Measurements from ENCODE around the gene ELMOD1.

ELMOD1 gene

DNA sequence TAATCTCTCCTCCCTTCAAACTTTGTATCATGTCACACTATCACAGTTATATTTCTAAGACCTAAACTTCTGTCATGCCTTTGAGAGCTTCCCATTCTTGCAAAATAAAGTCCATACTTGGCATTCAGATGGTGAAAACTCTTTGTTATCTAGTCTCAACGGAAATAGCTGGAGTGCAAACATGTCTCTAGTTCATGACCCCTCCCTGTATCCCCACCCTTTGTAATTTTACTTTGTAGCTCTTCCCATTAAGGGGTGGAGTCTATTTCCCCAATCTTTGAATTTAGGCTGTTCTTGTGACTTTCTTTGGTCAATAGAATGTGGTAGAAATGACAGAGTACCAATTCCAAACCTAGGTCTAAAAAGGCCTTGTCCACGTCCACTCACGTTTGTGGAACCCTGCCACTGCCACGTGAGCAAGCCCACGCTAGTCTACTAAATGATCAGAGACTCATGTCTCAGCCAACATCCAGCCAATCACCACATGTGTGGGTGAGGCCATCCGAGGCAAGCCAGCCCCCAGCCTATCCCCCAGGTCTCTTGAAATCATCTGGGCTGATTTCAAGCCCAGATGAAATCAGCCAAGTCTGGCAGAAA is 97.5 kb downstream of the ELMOD1 start:
- no peak for DNase-seq (ENCODE audit: low read depth)

DNA sequence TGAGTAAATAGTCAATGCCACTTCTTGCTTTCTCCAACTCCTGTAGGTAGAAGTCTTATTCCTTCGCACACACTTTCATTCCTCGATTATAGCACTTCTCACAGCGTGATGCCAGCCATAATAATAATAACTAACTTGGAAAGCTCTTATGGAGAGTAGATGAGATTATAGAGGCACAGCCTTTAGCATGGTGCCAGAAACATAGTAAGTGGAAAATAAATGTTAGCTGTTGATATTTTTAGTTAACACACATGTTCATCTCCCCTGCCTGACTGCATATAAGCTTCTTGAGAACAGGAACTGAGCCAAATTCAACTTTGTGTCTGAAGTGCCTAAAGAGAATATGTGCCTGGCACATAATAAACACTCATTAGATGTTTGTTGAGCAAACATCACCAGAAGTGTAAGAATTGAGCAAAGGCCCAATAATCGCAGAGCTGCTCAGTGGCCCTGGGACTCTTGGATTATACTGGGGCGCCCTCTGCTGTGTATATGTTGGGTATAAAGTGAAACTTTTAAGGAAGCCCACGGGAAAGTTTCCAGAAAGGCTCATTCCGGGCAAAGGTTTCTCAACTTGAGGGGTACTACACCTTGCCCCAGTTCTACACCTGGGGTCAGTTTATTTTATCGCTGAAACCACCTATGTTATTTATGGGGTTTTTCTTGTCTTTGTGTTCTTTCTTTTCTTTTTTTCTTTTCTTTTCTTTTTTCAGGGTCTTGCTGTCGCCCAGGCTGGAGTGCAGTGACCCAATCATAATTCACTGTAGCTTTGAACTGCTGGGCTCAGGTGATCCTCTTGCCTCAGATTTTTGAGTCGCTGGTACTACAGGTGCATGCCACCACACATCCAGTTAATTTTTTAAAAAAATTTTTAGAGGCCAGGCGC is 98.6 kb downstream of the ELMOD1 start:
- DNase-seq (ENCODE audit: low read depth), result peak; percentile 20

DNA sequence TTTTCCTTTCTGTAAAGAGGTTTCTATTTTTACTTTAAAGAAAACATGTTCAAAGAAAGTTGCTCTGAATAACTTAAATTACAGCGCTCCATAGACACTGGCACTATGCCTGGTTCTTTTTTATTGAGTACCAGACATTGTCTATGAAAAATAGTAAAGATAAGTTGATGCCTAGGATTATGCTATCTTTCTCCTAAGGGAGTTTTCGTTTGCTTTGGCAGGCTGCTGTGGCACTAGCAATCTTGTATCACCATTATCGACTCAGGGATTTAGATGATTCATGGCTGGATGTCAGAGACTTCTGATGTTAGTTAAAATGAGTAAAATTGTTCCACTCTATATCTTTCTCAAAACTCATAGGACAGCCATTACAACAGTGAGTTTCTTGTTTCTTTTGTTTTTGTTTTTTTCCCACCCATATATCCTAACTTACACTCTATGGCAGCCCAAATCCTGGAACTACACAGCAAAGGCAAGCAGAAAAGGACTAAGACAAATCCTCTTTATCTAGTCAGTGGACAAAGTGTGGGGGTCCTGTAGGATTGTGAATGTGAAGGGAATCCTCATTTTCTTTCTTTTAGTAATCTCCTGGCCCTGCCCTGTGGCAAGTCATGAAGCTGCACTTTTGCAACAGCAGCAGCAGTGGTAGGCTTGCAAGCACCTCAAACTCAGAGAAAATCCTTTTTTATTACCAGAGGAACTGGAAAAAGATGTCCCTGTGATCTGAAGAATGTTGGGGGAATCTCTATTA is 100.2 kb downstream of the ELMOD1 start:
- DNase-seq (ENCODE audit: low read depth), result no peak

DNA sequence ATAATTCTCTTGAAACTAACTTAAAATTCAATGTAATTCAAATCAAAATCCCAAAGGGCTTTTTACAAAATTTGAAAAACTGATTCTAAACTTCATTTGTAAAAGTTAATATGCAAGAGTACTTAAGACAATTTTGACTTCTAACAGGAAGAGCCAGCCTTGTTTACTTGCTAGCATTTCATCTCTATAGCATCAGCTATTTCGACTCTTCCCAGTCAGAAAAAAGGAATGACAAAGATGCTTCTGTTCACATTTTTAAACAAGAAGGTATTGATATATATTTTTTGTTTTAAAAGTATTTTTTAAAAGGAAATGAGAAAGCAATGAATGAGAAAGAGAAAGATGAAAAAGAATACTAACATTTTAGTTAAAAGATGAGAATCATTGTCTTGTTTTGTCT is 104.5 kb downstream of the ELMOD1 start:
- no peak for DNase-seq (ENCODE audit: low read depth)

DNA sequence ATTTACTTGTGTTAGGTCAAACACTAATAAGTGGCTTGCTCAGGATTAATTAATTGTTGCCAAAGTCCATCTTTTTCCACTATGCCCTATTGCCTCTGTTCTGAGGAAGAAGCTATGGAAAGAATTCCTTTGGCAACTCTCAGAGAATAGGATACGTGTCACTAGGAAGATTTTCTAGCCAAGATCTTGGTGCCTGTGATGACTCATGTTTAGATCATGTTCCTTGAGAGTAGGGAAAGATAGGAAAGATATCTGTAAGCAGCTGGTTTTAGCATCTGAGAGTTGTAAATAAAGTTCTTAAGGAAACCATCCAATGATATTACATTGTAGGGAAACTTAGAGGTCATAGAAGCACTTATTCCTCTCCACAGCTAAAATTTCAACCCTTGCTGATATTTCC is 105.2 kb downstream of the ELMOD1 start:
- no peak for DNase-seq (ENCODE audit: low read depth)

DNA sequence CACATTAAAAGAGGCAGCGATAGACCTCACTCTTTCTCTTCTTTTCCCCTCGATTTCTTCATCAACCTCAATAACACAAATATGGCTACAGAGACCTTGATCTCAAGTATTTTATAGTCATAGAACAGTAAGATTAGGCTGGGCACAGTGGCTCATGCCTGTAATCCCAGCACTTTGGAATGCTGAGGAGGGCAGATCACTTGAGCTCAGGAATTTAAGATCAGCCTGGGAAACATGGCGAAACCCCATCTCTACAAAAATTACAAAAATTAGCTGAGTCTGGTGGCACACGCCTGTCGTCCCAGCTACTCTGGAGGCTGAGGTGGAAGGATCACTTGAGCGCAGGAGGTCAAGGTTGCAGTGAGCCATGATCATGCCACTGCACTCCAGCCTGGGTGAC is 106.3 kb downstream of the ELMOD1 start:
- no peak for DNase-seq (ENCODE audit: low read depth)

DNA sequence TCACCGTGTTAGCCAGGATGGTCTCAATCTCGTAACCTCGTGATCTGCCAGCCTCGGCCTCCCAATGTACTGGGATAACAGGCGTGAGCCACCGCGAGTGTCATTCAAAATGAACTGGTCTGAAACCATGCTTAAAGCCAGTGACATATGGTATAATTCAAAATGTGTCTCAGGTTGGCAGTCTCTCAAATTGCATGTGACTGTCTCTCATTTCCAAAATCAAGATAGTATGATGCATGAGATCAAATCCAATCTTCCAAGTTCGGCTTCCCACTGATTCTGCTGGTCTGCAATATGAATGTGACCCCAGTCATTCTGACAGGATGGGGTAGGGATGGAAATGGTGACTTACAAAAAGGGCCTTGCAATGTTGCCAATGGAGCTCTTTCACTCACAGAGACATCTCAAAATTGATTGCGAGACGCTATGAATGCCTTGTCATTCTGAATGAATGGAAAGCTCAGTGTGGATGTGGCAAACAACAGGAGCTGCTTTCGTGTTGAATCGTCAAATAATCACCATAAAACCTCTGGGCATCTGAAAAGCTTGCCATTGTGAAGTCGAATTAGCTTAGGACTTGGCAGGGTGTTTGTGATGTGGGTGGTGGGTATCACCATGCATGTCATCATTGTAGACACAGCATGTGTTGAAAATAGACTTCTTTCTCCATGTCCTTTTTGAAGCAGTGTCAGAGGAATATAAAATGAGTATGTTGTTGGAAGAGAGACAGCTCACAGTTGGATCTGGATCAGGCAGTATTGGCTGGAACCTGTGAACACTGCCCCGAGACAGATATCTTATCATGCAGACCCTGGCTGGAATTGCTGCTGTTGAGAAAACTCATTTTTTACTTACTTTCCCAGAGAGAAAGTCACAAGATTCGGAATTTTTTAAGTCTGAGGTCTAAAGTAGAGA is 108.7 kb downstream of the ELMOD1 start:
- no peak for DNase-seq (ENCODE audit: low read depth)

DNA sequence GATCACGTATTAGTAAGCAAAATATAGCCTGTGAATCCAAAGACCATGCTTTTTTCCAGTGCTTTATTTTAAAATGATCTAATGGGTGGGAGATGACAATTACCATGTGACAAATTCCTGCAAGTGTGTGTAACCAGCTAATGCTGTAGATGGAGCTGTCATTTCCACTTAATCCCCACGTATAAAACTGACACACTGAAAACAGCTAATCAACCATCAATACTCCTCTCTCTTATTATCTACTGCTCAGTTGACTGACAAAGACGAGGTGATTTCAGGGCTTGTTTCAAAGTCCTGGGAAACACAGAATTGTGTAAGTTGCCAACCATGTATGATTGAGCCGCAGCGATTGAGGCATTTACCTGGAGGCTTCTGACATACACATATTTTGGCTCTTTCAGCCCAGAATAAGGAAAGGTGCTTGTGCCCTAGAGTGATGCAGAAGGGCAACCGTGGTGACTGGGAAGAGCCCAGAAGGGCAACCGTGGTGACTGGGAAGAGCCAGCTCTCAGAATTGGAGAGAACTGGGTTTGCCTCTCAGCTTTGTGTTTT is 111.2 kb downstream of the ELMOD1 start:
- DNase-seq (ENCODE audit: low read depth), result no peak

DNA sequence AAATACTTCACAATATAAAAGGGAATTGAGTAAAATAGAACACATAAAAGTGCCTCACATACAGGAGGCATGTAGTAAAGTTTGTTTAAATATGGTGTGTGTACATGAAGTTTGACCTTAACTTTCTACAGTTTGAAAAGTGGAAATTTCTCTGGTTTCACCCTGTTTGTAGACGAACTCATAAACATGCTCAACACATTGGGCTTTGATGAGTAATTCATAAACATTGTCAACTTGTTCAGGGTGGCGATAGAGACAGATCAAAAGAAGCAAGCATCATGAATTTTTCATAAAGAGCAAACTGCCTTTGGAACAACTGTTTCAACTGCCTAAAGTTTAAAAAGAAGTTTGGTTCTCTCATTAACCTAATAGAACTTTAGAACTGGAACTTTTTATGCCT is 111.8 kb downstream of the ELMOD1 start:
- DNase-seq (ENCODE audit: low read depth), result no peak

DNA sequence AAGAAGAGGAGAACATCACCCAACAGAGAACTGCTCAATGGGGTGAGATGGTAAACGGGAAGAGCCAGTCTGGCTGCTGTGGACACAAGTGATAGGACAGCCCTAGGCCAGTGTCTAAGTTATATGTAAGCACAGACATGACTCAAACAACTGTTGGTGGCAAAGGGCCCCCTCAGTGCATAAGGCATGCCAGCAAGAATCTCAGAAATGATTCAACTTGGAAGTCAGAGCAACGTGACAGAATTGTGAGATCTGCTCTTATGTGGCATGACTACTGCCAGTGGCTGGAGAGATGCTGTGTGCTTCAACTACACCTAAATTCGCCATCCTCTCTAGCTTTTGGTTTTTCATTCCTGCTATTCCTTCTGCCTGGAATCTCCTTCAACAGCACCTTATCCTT is 113.5 kb downstream of the ELMOD1 start:
- DNase-seq (ENCODE audit: low read depth), result no peak

DNA sequence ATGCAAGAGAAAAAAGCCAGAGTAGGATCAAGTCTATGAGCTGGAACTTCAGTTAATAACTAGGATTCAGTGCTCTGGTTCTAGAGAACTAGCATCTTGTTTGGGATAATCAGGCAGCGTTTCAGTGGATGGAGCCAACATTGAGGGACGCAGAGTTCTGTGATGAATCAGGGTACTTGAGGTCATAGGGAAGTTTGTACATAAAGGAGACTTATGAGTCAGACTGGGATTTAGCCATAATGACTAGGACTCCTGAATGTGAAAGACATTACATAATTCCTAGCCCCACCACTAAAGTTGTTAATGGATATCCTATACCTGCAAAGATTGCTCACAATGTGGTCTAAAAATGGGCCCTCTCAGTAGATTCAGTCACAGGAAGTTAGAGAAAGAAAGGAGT is 114.1 kb downstream of the ELMOD1 start:
- DNase-seq (ENCODE audit: low read depth), result no peak

DNA sequence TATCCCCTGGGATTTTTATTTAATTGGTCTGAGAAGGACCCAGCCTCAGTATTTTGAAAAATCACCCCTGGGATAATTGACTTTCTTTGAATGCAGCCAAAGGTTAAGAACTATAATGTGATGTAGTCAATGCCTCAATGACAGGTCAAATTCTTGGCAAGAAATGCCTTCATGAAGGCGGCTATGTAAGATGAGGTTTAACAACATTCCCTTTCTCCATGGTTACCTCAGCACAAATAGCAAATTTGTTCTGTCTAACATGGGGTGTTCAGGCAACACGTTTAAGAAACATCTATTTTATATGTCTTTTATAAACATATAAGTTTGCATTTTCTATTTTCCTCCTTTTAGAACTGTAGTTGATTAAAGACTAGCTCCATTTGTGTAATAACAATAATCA is 115.6 kb downstream of the ELMOD1 start:
- DNase-seq (ENCODE audit: low read depth), result no peak

DNA sequence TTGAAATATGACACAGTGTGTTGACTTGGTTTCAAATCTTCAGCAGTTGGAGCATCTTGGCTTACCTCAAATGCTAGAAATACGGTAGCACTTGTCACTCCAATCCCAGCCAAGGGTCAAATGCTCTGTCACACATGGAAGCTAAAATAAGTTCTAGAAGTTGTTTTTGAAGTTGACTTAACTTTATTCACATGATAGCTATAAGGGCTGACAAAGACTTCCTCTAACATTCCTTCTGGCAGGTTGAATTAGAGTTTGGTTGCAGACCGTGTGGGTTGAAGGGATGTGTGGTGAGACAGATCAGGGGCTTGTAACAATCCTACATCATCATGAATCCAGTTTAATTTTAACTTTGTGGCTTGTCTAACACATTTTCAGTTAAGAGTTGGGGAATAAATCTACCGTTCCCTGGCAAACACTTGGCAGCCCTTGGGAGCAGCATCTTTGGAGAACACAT is 116.3 kb downstream of the ELMOD1 start:
- no peak for DNase-seq (ENCODE audit: low read depth)

DNA sequence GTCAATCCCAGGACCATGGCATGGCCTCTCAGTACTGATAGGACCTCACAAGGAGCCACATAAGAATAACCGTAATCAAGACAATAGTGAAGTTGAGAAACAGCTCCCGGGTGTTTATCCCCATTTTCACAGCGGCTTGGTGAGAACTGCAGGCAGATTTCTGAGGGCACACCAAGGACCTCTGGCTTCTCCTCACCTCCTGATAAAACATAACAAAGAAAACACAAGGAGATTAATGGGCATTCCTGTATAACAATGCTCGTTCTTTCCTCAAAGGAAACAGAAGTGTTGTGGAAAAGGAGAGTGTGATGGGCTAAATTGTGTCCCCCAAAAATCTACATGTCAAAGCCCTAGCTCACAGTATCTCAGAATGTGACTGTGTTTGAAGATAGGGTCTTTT is 116.9 kb downstream of the ELMOD1 start:
- no peak for DNase-seq (ENCODE audit: low read depth)

DNA sequence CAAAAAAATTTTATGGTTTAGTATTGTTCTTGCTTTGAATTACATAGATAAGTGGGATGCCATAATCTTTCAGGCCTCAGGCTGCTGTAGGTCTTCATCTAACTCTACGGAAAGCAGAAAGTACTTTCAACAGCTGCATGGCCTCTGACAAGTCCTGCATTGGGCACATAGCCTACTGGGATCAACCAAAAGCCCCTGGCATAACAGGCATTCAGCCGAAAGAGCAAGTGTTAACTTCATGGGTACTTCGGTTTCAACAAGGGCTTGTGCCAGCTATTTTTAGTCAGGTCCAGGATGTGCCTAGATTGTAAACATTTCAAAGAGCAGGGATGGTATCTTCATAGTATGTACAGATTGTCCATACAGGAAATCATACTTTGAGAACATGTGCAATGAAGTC is 117.8 kb downstream of the ELMOD1 start:
- no peak for DNase-seq (ENCODE audit: low read depth)

DNA sequence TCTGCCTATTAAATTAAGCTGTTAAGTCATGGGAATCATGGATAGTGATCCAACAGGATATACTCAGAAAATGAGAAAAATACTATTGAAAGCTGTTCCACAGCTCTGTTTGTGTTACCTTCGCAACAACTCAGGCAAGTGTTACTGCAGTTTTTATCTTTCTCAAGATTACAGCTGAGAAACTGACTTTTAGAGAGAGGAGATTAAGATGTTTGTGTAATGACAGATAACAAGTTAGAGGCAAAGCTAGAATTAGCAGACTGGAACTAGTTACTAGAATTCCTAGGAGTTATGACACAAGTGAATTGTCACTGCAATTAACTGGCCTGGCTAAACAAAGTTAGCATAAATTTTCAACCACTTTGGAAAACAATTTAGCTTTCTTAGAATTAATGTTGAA is 119.4 kb downstream of the ELMOD1 start:
- no peak for DNase-seq (ENCODE audit: low read depth)

DNA sequence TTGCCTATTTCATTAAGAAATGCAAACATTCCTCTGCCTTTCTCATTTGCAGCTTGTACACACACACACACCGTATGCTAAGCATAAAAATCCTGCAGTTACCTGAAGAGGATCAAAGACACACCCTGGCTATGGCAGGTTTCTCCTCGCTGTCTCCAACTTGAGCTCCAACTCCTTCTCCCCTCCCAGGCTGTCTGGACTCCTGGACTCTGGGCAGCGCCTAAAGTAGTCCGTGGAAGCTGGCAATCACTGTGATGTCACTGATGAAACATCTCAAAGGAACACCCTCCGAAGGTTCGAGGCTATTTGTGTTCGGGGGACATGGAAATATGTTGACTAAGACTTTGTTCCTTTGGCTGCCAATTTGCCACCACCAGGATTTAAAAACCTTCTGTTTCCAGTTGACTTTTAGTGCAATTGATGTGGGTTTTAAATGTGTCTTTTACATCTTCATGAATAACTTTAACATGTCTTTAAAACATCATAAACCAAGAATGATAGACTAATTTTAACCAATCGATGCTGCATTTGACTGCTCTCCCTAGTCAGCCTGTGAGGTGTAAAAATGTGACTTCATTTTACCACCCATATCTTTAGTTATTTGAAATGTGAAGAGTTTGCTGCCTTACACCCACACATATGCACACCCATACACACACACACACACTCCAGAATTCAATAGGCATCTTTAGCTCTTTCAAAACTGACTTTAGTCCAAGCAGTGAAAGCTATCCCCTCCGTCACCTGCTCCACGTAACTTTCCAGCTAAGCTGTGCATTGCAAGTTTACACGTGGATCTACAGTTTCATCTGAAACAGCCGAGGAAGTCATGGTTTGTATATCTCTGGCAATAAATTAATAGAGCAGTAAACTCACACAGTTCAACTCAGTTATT is 121.2 kb downstream of the ELMOD1 start, which contains the start of gene SLN:
TSS of gene SLN (minus strand) at position 196 of the 895 bp plus-strand sequence.
- DNase-seq (ENCODE audit: low read depth), result no peak

DNA sequence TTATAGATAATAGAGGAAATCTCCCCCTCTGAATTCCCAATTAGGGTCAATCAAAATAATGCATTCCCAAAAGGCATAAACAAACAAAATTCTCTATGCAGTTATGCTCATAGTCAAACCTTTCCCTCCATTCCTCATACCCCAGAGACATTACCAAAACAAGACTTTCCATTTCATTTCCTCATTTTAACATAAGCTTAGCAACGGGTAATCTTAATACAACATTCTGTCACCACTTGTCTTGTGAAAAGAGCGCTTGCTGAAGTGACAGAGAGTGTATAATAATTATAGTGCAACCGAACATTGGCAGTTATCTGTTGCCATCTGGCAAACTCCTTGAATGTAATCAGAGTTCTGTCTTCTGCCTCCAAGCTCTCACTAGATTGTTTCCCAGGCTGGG is 122.1 kb downstream of the ELMOD1 start:
- no peak for DNase-seq (ENCODE audit: low read depth)
